Measurements from ENCODE around the gene WNT8B.
A peak's percentile ranks its signal among the peaks of the same experiment; 100 is the strongest.

DNA sequence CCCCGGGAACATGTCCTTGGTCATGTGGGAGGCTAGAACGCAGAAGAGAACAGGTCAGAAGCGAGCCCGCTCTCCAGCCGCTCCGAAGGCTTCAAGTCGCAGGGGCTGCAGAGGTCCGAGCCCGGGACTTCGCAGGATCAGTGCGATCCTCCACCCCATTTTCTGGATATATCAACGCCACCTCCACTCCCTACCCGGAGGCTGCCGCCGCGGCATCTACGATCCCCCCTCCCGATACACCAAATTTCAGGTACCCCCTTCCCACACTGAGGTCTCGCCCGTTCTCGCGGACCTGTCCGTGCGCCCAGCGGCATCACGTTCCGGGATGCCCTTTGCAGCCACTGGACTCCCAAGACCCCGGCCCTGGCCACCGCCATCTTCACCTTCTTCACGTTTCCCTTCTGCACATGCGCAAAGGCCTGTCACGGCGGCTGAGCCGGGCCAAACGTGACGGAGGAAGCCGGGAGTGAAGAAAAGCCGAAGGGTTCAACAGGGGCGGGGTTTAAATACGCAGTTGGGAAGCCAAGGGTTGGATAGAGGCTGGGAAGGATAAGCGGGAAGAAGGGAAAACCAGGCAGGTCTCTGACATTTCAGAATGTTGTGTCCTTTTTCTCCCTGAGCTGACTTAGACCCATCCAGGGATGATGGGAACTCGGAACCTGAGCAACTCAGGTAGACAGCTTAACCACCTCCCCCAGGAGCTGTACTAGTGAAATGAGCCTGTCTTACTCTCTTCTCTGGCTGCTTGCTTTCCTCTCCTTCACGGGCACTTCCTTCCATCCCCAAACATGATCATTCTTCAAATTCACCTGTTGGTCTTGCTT lies 66.9 kb downstream of the WNT8B start, which contains the start of gene NDUFB8:
- TF ChIP-seq, protein P1, sequence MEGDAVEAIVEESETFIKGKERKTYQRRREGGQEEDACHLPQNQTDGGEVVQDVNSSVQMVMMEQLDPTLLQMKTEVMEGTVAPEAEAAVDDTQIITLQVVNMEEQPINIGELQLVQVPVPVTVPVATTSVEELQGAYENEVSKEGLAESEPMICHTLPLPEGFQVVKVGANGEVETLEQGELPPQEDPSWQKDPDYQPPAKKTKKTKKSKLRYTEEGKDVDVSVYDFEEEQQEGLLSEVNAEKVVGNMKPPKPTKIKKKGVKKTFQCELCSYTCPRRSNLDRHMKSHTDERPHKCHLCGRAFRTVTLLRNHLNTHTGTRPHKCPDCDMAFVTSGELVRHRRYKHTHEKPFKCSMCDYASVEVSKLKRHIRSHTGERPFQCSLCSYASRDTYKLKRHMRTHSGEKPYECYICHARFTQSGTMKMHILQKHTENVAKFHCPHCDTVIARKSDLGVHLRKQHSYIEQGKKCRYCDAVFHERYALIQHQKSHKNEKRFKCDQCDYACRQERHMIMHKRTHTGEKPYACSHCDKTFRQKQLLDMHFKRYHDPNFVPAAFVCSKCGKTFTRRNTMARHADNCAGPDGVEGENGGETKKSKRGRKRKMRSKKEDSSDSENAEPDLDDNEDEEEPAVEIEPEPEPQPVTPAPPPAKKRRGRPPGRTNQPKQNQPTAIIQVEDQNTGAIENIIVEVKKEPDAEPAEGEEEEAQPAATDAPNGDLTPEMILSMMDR (IDR thresholded peaks at IDR 0.05): no peak
- TF ChIP-seq POLR2AphosphoS5 (IDR thresholded peaks at IDR 0.05): peak; percentile 73 to 83 (median 82)
